NOMO-1 (cell line): ENCODE data around the gene ARF6.
A peak's percentile ranks its signal among the peaks of the same experiment; 100 is the strongest.
"Not testable (repeated sequence)": the region's sequence is repeated elsewhere in the genome, so short reads cannot be mapped to it uniquely, and the experiment has no call there.

Source experiments
- DNase-seq, 2 experiments: peaks; one replicate each; lab custom pipeline; 2025; ENCODE audit not compliant: unreplicated experiment in 2 of 2; lab: John Stamatoyannopoulos, UW

ARF6 gene

DNA sequence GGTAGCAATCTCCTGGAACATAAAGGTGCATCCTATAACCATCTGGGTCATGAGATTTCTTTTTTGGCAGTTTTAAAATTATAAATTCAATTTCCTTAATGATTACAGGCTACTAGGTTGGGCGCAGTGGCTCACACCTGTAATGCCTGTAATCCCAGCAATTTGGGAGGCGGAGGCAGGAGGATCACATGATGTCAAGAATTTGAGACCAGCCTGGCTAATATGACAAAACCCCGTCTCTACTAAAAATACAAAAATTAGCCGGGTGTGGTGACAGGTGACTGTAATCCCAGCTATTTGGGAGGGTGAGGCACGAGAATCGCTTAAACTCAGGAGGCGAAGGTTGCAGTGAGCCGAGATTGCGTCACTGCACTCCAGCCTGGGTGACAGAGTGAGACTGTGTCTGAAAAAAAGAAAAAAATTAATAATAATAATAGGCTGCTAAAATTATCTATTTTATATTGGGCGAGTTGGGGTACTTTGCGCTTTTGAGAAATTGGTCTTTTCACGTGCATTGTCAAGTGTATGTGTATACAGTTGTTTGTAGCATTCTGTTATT, 17.2 kb upstream of the ARF6 start:
- DNase-seq, result peak in 1 of 2 experiments; percentile 43

DNA sequence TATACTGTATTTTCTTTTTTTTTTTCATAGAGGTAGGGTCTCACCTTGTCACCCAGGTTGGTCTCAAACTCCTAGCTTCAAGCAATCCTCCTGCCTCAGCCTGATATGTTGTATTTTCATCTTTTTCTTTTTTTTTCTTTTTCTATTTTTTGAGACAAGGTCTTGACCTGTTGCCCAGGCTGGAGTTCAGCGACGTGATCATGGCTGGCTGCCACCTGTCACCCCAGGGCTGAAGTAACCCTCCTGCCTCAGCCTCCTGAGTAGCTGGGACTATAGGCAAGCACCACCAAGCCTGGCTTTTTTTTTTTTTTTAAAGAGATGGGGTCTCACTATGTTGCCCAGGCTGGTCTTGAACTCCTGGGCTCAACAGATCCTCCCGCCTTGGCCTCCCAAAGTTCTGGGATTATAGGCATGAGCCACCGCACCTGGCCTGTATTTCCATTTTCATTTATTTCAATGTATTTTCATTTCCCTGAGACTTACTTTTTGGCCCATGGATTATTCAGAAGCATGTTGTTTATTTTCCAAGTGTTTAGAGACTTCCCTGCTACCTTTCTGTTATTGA, 16.2 kb upstream of the ARF6 start:
- DNase-seq, result no peak

DNA sequence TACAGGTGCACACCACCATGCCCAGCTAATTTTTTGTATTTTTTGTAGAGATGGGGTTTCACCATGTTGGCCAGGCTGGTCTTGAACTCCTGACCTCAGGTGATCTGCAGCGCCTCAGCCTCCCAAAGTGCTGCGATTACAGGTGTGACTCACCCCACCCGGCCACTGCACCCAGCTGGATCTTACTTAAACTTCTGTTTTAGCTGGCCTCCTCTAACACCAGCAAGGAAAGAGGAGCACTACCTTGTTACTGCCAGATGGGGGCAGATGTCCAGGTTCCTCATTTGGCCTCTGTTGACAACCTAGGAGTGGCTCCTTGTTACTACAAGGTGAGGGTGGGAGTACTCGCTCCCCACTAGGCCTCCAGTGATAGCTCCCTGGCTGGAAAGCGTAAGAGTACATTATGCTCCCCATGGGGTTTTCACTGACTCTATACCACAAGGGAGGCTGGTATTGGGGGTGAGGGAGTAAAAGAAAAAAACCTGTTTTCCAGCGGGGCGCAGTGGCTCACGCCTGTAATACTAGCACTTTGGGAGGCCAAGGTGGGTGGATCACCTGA, 13.2 kb upstream of the ARF6 start:
- peak; percentile 82 to 89 for DNase-seq

DNA sequence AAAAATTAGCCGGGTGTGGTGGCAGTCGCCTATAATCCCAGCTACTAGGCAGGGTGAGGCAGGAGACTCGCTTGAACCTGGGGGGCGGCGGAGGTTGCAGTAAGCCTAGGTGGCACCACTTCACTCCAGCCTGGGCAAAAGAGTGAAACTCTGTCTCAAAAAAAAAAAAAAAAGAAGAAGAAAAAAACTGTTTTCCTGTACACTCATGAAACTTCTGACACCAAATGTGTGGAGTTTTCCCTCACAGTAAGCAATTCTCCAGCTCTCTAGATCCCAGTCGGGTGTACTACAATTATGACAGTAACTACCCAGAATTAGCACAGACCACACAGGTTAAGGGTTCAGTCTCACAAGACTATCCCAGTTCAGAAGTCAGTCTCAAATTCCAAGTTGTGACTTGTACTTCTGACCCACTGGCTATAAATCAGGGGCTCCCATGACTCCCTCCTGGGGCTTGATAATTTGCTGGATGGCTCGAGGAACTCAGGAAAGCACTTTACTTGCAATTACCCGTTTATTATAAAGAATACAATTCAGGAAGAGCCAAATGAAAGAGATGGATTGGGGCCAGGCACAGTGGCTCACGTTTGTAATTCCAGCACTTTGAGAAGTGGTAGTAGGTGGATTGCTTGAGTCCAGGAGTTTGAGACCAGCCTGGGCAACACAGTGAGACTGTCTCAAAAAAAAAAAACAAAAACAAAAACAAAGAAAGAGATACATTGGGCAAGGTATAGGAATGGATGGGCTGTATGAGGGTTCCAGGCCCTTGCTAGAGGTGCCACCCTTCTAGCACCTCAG, 12.4 kb upstream of the ARF6 start:
- DNase-seq, result peak in 1 of 2 experiments; percentile 23

DNA sequence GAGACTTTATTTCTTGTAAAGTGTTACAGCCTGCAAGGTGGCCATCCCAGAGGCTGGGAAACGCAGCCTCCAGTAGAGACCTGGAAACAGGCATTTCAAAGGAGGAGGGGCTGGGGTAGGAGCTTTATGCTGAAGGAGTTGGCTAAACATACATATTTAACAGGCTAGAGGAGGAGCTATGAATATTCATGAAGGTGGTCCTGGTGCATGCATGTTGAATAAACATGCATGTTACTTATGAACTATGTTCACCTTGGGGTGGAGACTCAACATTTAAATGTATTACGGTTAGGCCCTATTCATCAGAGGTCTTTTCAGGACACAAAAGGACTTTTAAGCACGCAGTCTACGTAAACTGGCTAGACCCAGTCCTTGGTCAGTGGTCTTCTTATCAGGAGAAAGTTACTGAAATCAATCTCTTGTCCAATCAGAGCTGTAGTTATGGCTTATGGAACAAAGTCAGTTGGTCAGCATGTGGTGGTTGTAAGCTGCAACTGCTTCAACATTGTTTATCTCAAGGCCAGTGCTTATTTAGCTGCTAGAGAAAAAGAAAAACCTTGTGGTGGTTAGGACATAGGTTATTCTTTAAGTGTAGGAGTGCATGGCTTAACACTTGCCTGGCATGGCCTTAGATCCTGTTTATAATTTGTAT, 11.4 kb upstream of the ARF6 start:
- DNase-seq, result no peak

DNA sequence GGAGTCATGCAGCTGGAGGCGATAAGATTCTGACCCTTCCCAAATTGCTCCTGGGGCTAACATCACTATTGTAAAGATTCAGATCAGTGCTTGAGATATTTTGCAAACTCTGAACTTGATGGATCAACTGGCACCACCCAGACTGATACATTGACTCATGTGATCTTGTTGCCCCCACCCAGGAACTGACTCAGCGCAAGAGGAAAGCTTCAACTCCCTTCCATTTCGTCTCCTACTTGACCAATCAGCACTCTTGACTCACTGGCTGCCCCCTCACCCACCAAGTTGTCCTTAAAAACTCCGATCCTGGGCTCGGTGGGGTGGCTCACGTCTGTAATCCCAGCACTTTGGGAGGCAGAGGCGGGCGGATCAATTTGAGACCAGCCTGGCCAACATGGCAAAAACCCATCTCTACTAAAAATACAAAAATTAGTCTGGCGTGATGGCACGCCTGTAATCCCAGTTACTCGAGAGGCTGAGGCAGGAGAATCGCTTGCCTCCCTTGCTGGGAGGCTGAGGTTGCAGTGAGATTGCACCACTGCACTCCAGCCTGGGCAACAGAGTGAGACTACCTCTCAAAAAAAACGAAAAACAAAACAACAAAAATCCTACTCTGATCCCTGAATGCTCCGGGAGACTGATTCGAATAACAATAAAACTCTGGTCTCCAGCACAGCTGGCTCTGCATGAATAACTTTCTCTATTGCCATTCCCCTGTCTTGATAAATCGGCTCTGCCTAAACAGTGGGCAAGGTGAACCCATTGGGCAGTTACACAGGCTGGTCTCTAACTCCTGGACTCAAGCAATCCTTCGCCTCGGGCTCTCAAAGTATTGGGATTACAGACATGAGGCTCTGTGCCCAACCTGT, 9.8 kb upstream of the ARF6 start:
- DNase-seq, result no peak

DNA sequence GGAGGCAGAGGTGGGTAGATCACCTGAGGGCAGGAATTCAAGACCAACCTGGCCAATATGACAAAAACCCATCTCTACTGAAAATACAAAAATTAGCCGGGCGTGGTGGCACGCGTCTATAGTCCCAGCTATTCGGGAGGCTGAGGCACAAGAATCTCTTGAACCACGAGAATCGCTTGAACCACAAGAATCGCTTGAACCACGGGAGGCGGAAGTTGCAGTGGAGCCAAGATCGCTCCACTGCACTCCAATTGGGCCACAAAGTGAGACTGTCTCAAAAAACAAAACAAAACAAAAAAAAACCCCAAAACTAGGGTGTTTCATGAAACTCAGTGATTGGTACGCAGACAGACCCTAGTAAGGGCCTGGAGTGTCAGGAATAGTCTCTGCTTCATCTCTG, 6.4 kb upstream of the ARF6 start:
- DNase-seq, result no peak

DNA sequence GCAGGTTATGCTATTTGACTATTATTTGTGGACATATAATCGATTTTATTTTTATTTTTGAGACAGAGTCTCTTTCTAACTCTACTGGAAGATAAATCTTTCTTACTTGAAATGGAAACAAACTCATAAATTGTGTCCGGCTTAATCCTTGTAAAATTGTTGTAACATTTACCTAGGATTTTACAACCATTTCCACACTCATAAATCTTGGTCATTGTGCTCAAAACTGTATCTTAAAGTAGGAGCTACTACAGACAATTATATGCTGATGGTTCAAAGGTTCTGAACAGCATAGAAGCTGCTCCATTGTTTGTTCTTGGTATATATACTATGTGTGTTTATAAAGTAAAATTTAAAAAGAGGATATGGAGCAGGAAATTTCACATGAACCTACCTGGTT, 4.6 kb upstream of the ARF6 start:
- DNase-seq, result no peak

DNA sequence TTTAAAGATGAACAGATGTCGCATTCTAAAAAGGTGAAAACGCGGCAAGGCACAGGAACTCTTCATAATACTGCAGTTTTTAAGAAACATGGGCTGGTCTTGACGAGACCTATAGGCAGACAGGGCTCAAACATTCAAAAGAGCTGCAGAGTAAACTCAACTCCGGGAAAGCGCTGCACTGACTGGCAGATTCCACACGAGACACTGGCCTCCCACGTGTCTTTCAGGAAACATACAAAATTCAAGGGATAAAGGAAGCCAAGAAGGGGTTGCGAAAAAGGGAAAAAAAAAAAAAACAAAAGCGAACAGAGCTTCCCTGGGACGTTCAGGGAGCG, 614 bp upstream of the ARF6 start:
- peak; percentile 70 to 87 for DNase-seq

DNA sequence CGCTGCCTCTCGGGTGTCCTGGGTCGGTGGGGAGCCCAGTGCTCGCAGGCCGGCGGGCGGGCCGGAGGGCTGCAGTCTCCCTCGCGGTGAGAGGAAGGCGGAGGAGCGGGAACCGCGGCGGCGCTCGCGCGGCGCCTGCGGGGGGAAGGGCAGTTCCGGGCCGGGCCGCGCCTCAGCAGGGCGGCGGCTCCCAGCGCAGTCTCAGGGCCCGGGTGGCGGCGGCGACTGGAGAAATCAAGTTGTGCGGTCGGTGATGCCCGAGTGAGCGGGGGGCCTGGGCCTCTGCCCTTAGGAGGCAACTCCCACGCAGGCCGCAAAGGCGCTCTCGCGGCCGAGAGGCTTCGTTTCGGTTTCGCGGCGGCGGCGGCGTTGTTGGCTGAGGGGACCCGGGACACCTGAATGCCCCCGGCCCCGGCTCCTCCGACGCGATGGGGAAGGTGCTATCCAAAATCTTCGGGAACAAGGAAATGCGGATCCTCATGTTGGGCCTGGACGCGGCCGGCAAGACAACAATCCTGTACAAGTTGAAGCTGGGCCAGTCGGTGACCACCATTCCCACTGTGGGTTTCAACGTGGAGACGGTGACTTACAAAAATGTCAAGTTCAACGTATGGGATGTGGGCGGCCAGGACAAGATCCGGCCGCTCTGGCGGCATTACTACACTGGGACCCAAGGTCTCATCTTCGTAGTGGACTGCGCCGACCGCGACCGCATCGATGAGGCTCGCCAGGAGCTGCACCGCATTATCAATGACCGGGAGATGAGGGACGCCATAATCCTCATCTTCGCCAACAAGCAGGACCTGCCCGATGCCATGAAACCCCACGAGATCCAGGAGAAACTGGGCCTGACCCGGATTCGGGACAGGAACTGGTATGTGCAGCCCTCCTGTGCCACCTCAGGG, 679 bp downstream of the ARF6 start:
- peak in 1 of 2 experiments; percentile 28 for DNase-seq

DNA sequence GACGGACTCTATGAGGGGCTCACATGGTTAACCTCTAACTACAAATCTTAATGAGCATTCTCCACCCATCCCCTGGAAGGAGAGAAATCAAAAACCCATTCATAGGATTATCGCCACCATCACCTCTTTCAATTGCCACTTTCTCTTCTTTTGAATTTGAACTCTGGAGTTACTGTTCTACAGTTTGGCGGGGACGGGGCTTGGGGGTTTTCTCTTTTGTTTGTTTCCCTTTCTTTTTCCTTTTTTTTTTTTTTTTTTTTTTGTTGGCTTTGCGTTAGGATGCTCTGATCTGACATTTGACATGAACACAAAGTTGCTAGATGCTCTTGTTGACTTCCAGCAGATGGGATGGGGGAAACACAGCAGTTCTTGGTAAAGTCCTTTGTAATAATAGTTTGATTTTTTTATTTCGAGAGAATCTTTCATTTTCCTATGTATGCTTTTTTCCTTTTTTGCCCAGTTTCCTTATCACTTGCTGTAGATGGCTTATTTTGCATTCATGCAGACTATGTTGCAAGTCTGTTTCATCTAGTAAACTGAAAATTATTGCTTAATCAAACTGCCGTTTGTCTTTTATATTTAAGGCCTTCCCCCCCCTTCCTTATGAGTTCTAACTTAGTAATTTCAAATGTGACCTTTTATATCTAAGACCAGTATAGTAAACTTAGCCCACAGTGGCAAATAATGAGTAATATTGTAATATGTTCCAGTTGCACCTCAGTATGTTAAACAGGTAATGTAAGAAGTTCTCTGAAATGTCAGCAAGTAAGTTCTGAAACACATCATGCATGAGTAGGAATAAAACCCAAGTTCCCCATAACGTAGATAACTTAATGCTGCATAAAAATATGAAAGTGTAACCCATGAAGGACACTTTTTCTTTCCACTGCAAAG, 1.6 kb downstream of the ARF6 start:
- DNase-seq, result not testable (repeated sequence)

DNA sequence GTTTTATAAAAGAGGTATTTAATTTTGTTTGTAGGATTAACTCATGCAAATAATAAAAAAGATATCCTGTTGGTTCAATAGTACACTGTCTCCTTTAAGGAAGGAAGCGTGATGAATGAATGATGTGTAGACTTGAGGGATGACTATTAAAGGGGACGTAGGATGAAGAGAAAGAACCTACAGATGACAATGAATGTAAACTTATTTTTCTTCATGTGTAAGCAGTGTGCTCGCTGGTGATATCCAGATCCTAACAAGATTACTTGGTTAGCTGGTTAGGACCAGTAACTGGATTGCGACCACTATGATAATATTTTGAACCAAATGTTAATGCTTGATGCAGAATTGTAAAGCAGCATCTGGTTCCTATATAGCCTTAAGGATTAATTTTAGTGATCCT, 2.6 kb downstream of the ARF6 start:
- DNase-seq, result peak in 1 of 2 experiments; percentile 44

DNA sequence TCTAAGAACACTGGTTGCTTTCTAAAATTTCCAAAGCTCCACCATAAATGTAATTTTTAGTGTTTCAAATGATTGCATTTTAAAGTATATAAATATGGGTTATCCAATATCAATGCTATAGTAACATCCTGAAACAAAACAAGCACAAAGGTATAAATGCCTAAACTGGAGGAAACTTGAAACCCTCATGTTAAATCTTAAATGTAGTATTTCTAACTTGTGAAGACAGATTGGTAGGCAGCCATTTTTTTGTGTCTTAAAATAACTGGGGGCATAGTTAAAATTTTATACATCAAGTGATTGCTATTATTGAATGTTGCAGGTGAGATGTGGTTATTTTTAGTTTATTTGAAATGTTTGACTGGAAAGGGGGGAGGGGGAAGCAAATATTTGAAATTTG, 3.4 kb downstream of the ARF6 start:
- not testable (repeated sequence) for DNase-seq

DNA sequence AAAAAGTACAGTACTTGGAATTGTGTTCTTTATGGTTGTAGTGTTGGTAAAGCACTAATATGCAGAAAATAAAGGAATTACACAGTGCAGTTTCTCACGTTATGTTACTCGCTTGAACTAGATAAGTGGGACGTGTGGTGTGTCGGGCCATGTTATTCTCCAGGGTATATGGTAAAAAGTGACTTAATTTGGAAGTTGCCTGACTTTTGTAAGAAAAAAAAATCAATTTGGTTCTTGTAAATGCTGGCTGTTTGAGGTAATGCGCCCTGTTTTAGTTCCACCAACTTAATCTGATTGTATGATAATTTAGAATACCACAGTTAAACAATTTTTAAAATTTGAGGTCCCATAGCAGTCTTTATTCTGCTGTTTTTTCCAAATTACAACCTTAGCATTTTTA, 4.1 kb downstream of the ARF6 start:
- DNase-seq, result no peak

DNA sequence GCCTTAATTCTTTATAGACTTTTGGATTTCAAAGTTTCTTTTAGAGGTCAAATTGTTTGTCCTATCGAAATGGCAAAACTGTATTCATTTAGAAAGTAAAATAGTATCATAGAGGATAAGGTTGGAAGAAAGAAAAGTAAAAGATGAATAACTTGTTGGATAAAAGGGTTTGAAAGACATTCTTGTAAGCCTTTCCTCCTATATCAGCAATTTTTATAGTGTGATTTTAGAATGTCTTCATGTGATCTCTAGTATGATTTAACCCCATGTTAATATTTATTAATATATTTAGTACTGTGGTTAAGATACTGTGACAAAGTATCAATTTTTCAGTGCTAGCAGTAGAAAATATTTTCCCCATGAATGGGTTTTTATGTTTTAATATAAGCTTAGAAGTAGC, 4.5 kb downstream of the ARF6 start:
- DNase-seq, result no peak

DNA sequence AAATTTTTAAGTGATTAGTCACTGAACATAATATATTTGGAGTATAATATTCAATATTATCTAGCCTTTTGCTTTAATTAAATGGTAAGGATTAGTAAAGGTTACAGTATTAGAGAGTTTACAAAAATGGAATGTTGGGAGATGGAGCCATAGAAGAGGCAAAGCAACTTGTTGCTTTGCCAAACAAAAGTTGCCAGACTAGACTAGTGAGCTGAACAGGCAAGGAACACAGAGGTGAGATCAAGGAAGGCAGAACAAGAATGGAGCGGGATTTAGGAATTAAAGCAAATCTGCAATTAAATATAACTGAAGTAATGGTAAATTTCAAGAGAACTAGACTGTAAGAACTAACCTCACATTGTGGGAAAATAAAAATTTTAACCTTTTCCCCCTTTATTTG, 5.1 kb downstream of the ARF6 start:
- no peak for DNase-seq

DNA sequence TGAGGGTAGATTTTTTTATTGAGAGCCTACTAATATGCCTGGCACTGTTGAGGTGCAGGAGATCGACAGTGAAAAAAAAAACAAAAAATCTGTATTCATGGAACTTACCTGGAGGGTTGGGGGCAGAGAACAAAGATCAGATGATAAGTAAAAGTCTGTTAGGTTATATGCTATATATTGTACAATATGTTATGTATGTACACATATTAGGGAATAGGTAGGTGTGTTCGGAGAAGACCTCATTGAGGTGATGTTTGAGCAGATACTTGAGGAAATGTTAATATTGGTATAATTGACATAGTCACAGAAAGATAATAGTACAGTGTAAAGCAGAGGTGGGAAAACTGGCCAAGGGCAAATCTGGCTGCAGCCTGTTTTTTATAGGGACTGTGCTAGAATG, 5.6 kb downstream of the ARF6 start:
- no peak for DNase-seq

DNA sequence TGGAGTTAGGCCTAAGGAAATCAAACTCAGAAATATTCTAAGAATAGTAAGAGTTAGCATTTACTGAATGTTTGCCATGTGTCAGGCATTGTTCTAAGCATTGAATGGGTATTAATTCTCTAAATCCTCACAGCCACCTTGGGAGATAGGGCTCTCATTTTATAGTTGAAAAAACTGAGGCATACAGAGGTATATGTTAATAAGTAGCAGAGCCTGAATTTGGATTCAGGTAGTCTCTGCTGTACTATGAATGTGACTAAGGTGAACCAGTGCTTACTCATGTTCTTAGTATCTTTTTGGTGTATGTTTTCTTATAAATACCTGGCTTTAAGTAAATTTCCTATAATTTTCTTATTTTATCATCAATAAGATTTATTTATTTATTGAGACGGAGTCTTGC, 8.1 kb downstream of the ARF6 start:
- DNase-seq, result no peak
